K562 (cell line): Measurements from ENCODE around the gene EFCAB5. TPM values are rescaled to one million over a fixed set of nuclear protein-coding genes. Genes with fewer than 3 reads are reported as not detected.

Experiments used
- BDP1 ChIP-seq: IDR thresholded peaks from 3 replicates; pipeline ENCODE4 v1.6.1; 2011; ENCODE audit not compliant: insufficient read length, insufficient read depth
- CHD1 ChIP-seq: fragments of 200-600 bp; sonication (generic); IDR thresholded peaks from one replicate; pipeline ENCODE4 v1.6.1; 2012; ENCODE audit warnings: mild to moderate bottlenecking, moderate library complexity, low read length, inconsistent platforms
- HNRNPLL ChIP-seq: fragments of 200-400 bp; formaldehyde crosslinking; IDR thresholded peaks from 2 replicates; pipeline ENCODE4 v1.6.1; 2017; ENCODE audit warnings: low read length, low read depth, mild to moderate bottlenecking; ENCODE audit not compliant: poor library complexity, severe bottlenecking
- NCOA6 ChIP-seq: fragments of 450-650 bp; IDR thresholded peaks from 2 replicates; pipeline ENCODE4 v1.6.1; 2017; ENCODE audit warnings: mild to moderate bottlenecking
- POLR3A ChIP-seq: IDR thresholded peaks from 2 replicates; pipeline ENCODE4 v1.6.1; 2011; ENCODE audit warnings: borderline replicate concordance, mild to moderate bottlenecking, moderate library complexity; ENCODE audit not compliant: insufficient read length, insufficient read depth; ENCODE audit errors: extremely low read depth
- RB1 ChIP-seq: fragments of 450-650 bp; IDR thresholded peaks from 2 replicates; pipeline ENCODE4 v1.6.1; 2017; ENCODE audit warnings: low read depth, mild to moderate bottlenecking
- RBM25 ChIP-seq: fragments of 200-400 bp; formaldehyde crosslinking; IDR thresholded peaks from 2 replicates; pipeline ENCODE4 v1.6.1; 2018; ENCODE audit warnings: low read length, low read depth, moderate library complexity; ENCODE audit not compliant: severe bottlenecking
- SIRT6 ChIP-seq: IDR thresholded peaks from one replicate; pipeline ENCODE4 v1.6.1; 2012; ENCODE audit warnings: low read depth, mild to moderate bottlenecking, control low read depth, inconsistent platforms, low read length, moderate library complexity
- SREBF1 ChIP-seq: fragments of 150-350 bp; IDR thresholded peaks from 2 replicates; pipeline ENCODE4 v1.6.1; 2014; ENCODE audit warnings: antibody characterized with exemption, low read depth, low read length, borderline replicate concordance
- SRSF1 ChIP-seq: fragments of 200-400 bp; formaldehyde crosslinking; IDR thresholded peaks from 2 replicates; pipeline ENCODE4 v1.6.1; 2017; ENCODE audit warnings: mild to moderate bottlenecking, low read depth, low read length, moderate library complexity
- SRSF3 ChIP-seq: fragments of 200-400 bp; formaldehyde crosslinking; IDR thresholded peaks from 2 replicates; pipeline ENCODE4 v1.6.1; 2016; ENCODE audit warnings: mild to moderate bottlenecking, low read length, moderate library complexity; ENCODE audit not compliant: insufficient read depth
- SRSF9 ChIP-seq: fragments of 200-400 bp; formaldehyde crosslinking; IDR thresholded peaks from 2 replicates; pipeline ENCODE4 v1.6.1; 2017; ENCODE audit warnings: low read depth, low read length, borderline replicate concordance
- TEAD2 ChIP-seq: fragments of 450-650 bp; IDR thresholded peaks from 2 replicates; pipeline ENCODE4 v1.6.1; 2016; ENCODE audit warnings: missing genetic modification characterization, control low read depth, missing compliant biosample characterization
- ZKSCAN8 ChIP-seq: fragments of 200-800 bp; sonication (Bioruptor generic); IDR thresholded peaks from 2 replicates; pipeline ENCODE4 v1.6.1; 2016; ENCODE audit warnings: missing genetic modification characterization, missing compliant biosample characterization
- ZNF212 ChIP-seq: fragments of 450-650 bp; formaldehyde crosslinking; IDR thresholded peaks from 2 replicates; pipeline ENCODE4 v1.4.0; 2020; ENCODE audit warnings: mild to moderate bottlenecking
- ZNF3 ChIP-seq: fragments of 250-450 bp; sonication (Bioruptor Pico); IDR thresholded peaks from 2 replicates; pipeline ENCODE4 v1.5.0; 2021; ENCODE audit warnings: mild to moderate bottlenecking, moderate library complexity
- polyA plus RNA-seq, 8 experiments: library from polyadenylated mRNA; depleted of rRNA in 4 of 8; stranded (reverse) in 5 of 8; unstranded in 3 of 8; fragments of >200 nt; fragmentation: Nextera tagmentation in 2 of 8; fragmentation: Illumina TruSeq in 1 of 8; extraction: Ambion mirVana in 2 of 8; extraction: Trizol in 1 of 8; gene quantifications; 2 replicates each; pipeline versions ENCODE4 v1.2.1 to v1.2.3, GENCODE V29; 2011 to 2014; ENCODE audit warnings: inconsistent platforms in 1 of 8, missing spikeins in 1 of 8
- total RNA-seq, 7 experiments: library from RNA; depleted of rRNA in 6 of 7; stranded (reverse); fragments of >200 nt in 6 of 7; fragmentation: Illumina TruSeq in 2 of 7; extraction: Trizol in 2 of 7; gene quantifications; 2 replicates each; pipeline versions ENCODE4 v1.2.1 to v1.2.3, GENCODE V29; 2011 to 2021; ENCODE audit warnings: low replicate concordance in 1 of 7
- TF ChIP-seq, protein P1 (sequence below): IDR thresholded peaks from 2 replicates; pipeline ENCODE4 v1.6.1; 2016; ENCODE audit warnings: missing genetic modification characterization, missing compliant biosample characterization
- TF ChIP-seq, protein P2 (sequence below): fragments of 450-650 bp; formaldehyde crosslinking; conservative IDR thresholded peaks from 2 replicates; pipeline ENCODE4 v1.4.0; 2022; ENCODE audit warnings: mild to moderate bottlenecking, missing genetic modification characterization
- TF ChIP-seq, protein P3 (sequence below): fragments of 200-800 bp; sonication (Bioruptor generic); IDR thresholded peaks from 2 replicates; pipeline ENCODE4 v1.6.1; 2017; ENCODE audit warnings: missing genetic modification characterization, missing compliant biosample characterization
- TF ChIP-seq, protein P4 (sequence below): sonication (generic); formaldehyde crosslinking; IDR thresholded peaks from 2 replicates; pipeline ENCODE4 v1.8.1; 2023; ENCODE audit warnings: mild to moderate bottlenecking, missing genetic modification reagents, moderate library complexity
- TF ChIP-seq, protein P5 (sequence below): fragments of 450-650 bp; formaldehyde crosslinking; IDR thresholded peaks from 2 replicates; pipeline ENCODE4 v1.4.0; 2020; ENCODE audit warnings: mild to moderate bottlenecking, mixed read lengths

Gene EFCAB5
- total and polyA plus RNA-seq, 9 of the 15 experiments (the other 6 are each of a cell fraction or from before 2014, with no cell fraction given), result 0.06 to 0.11 TPM; not detected in 7

DNA sequence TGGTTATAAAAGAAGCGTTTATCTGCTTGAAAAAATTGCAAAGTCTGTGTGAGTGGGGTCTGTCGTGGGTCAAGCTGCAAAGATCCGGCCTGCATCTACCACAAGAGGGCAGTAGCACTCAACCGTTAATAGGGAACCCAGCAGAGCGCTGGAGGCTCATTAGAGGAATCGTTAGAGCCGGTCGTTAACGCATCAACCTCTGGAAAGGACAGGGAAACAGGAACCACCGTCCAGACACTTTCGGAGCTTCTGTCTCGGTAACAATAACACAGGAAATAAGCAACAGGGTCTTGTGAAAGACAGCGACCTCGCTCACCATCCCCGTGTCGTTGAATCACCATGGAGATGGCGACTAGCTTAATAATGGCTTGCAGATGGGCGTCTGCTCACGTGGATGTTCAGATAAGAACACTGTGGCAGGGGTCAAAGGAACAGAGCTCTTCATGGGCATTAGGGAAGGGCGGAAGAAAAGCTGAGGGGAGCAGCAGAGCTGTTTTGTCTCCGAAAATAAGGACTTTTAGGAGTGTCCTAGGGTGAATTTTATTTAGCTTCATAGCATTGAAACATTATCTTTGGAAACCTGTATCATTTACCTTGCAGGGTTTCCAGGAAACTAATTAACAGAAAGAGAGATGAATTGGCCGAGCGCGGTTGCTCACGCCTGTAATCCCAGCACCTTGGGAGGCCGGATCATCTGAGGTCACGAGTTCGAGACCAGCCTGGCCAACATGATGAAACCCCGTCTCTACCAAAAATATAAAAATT, 163.3 kb downstream of the EFCAB5 start (continued):
- TF ChIP-seq ZNF212, result no peak
- no peak for TF ChIP-seq POLR3A
- TF ChIP-seq RBM25, result no peak
- TF ChIP-seq NCOA6, result no peak
- TF ChIP-seq CHD1, result no peak
- no peak for TF ChIP-seq ZNF3 (CRISPR knock-in tag)
- TF ChIP-seq SRSF9, result no peak
- TF ChIP-seq, protein P1, sequence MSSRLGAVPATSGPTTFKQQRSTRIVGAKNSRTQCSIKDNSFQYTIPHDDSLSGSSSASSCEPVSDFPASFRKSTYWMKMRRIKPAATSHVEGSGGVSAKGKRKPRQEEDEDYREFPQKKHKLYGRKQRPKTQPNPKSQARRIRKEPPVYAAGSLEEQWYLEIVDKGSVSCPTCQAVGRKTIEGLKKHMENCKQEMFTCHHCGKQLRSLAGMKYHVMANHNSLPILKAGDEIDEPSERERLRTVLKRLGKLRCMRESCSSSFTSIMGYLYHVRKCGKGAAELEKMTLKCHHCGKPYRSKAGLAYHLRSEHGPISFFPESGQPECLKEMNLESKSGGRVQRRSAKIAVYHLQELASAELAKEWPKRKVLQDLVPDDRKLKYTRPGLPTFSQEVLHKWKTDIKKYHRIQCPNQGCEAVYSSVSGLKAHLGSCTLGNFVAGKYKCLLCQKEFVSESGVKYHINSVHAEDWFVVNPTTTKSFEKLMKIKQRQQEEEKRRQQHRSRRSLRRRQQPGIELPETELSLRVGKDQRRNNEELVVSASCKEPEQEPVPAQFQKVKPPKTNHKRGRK (tag), result no peak
- TF ChIP-seq, protein P2, sequence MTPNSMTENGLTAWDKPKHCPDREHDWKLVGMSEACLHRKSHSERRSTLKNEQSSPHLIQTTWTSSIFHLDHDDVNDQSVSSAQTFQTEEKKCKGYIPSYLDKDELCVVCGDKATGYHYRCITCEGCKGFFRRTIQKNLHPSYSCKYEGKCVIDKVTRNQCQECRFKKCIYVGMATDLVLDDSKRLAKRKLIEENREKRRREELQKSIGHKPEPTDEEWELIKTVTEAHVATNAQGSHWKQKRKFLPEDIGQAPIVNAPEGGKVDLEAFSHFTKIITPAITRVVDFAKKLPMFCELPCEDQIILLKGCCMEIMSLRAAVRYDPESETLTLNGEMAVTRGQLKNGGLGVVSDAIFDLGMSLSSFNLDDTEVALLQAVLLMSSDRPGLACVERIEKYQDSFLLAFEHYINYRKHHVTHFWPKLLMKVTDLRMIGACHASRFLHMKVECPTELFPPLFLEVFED, result no peak
- TF ChIP-seq, protein P3, sequence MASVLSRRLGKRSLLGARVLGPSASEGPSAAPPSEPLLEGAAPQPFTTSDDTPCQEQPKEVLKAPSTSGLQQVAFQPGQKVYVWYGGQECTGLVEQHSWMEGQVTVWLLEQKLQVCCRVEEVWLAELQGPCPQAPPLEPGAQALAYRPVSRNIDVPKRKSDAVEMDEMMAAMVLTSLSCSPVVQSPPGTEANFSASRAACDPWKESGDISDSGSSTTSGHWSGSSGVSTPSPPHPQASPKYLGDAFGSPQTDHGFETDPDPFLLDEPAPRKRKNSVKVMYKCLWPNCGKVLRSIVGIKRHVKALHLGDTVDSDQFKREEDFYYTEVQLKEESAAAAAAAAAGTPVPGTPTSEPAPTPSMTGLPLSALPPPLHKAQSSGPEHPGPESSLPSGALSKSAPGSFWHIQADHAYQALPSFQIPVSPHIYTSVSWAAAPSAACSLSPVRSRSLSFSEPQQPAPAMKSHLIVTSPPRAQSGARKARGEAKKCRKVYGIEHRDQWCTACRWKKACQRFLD (CRISPR knock-in tag), result no peak
- TF ChIP-seq SRSF3, result no peak
- TF ChIP-seq RB1, result no peak
- TF ChIP-seq SREBF1, result 0 out of 2 replicates have a peak, but pooled peaks have one; percentile 22
- TF ChIP-seq BDP1, result no peak
- TF ChIP-seq TEAD2 (tag), result no peak
- no peak for TF ChIP-seq SRSF1
- no peak for TF ChIP-seq HNRNPLL
- TF ChIP-seq, protein P4, sequence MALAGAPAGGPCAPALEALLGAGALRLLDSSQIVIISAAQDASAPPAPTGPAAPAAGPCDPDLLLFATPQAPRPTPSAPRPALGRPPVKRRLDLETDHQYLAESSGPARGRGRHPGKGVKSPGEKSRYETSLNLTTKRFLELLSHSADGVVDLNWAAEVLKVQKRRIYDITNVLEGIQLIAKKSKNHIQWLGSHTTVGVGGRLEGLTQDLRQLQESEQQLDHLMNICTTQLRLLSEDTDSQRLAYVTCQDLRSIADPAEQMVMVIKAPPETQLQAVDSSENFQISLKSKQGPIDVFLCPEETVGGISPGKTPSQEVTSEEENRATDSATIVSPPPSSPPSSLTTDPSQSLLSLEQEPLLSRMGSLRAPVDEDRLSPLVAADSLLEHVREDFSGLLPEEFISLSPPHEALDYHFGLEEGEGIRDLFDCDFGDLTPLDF (CRISPR knock-in tag), result peak; percentile 30; the same call in 1 of the 2 replicates
- TF ChIP-seq, protein P5, sequence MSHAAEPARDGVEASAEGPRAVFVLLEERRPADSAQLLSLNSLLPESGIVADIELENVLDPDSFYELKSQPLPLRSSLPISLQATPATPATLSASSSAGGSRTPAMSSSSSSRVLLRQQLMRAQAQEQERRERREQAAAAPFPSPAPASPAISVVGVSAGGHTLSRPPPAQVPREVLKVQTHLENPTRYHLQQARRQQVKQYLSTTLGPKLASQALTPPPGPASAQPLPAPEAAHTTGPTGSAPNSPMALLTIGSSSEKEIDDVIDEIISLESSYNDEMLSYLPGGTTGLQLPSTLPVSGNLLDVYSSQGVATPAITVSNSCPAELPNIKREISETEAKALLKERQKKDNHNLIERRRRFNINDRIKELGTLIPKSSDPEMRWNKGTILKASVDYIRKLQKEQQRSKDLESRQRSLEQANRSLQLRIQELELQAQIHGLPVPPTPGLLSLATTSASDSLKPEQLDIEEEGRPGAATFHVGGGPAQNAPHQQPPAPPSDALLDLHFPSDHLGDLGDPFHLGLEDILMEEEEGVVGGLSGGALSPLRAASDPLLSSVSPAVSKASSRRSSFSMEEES, result peak; percentile 73
- no peak for TF ChIP-seq ZKSCAN8 (CRISPR knock-in tag)
- TF ChIP-seq SIRT6, result no peak
